Activated naive CD8-positive, alpha-beta T cell treated with anti-CD3 and anti-CD28 coated beads, Interleukin-2, amount 10 ng/mL, durations not matched to agents 7 days and 5 days (primary cell): ENCODE results near the gene SUCLA2. TPM values are rescaled to one million over a fixed set of nuclear protein-coding genes. Genes with fewer than 3 reads are reported as not detected.
"Not testable (repeated sequence)": the region's sequence is repeated elsewhere in the genome, so short reads cannot be mapped to it uniquely, and the experiment has no call there.

Experiments
- ATAC-seq: fragments of 150-1000 bp; cut with Tn5 transposase; one replicate; pipeline ENCODE4 v1.10.0; 2021; ENCODE audit warnings: low read depth, moderate library complexity
- POLR2A ChIA-PET: fragments of 350-600 bp; sonication (Branson Sonifier 250); formaldehyde crosslinking; loops from one replicate; lab custom pipeline; 2021; ENCODE audit warnings: antibody characterized with exemption; lab: Charles Lee
- DNase-seq: peaks from one replicate; pipeline ENCODE4 v3.0.0; 2021
- H3K27ac Mint-ChIP-seq: one replicate; pipeline ENCODE4 v1.8.0; 2022; ENCODE audit warnings: mild to moderate bottlenecking, mixed read lengths
- H3K27me3 Mint-ChIP-seq: one replicate; pipeline ENCODE4 v1.8.0; 2022; ENCODE audit warnings: mild to moderate bottlenecking, moderate library complexity, mixed read lengths
- H3K36me3 Mint-ChIP-seq: one replicate; pipeline ENCODE4 v1.8.0; 2021; ENCODE audit warnings: mild to moderate bottlenecking, mixed read lengths
- H3K4me1 Mint-ChIP-seq: one replicate; pipeline ENCODE4 v1.8.0; 2021; ENCODE audit warnings: mixed read lengths
- H3K4me3 Mint-ChIP-seq: one replicate; pipeline ENCODE4 v1.8.0; 2022; ENCODE audit warnings: mild to moderate bottlenecking, moderate library complexity, mixed read lengths
- H3K9me3 Mint-ChIP-seq: one replicate; pipeline ENCODE4 v1.8.0; 2021; ENCODE audit warnings: mixed read lengths
- total RNA-seq, 2 experiments: library from RNA; stranded (reverse); gene quantifications; one replicate each; pipeline ENCODE4 v1.2.3, GENCODE V29; 2021

The SUCLA2 gene
- total RNA-seq, 2 experiments from 2014 or later, result 31.3 to 33.6 TPM

DNA sequence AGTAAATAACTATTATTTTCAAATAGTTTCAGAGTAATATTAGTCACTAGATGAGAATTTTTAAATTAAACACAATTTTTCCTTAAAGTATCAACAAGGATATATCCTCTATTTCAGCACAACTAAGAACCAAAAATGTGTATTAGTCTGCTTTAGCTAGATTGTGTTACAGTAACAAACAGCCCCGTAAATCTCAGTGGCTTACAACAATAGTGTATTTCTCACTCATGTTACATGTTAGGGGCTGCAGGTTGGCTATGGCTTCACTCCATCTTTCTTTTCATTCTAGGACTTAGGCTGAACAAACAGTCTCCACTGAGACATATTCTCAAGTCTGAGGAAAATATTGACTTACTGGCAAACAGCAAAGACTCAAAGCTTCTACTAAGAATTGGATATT is 11.6 kb upstream of the SUCLA2 start:
- H3K9me3 Mint-ChIP-seq, result peaks cover 1% of the 10 kb centered on the region
- no peak overlapping the region for H3K27ac Mint-ChIP-seq
- peaks cover 24% of the 10 kb centered on the region for H3K36me3 Mint-ChIP-seq
- H3K4me1 Mint-ChIP-seq, result peaks cover 10% of the 10 kb centered on the region
- POLR2A ChIA-PET, result no interaction called here
- H3K4me3 Mint-ChIP-seq, result no peak overlapping the region
- H3K27me3 Mint-ChIP-seq, result no peaks in the 10 kb centered on the region
- DNase-seq (no peak), ATAC-seq (no peak)

GRCh38 chr13:48010698-48011097 is 9.6 kb upstream of the SUCLA2 start:
- ATAC-seq (no peak), DNase-seq (no peak)
- Mint-ChIP-seq H3K4me3 (no peak overlapping the region), H3K27me3 (no peaks in the 10 kb centered on the region), H3K36me3 (peaks cover 24% of the 10 kb centered on the region), H3K27ac (no peak overlapping the region), H3K4me1 (peaks cover 10% of the 10 kb centered on the region), H3K9me3 (peaks cover 1% of the 10 kb centered on the region)
- POLR2A ChIA-PET, result no interaction called here

DNA sequence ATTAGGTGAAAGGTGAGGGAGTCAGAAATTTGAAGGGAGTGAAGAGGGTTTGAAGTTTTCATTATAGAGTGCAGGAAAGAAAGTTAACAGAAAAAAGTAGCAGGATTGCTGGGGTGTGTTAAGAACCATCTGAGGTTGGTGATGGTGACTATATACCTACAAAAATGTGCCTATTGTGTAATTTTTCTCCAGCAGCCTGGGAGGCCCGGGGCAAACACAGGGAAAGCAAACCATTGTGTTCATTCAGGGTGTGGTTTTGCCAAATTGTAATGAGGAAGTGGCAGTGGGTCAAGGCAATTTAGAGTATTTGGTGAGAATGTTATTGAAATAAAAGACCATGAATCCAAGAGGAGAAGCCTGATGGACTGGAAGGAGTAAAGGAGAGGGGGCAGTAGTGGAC is 8.2 kb upstream of the SUCLA2 start:
- POLR2A ChIA-PET, result no interaction called here
- peaks cover 23% of the 10 kb centered on the region for H3K36me3 Mint-ChIP-seq
- no peak for DNase-seq
- H3K9me3 Mint-ChIP-seq, result peaks cover 1% of the 10 kb centered on the region
- no peak for ATAC-seq
- peaks cover 10% of the 10 kb centered on the region for H3K4me1 Mint-ChIP-seq
- peak overlapping the region; percentile 18 for H3K27ac Mint-ChIP-seq
- no peaks in the 10 kb centered on the region for H3K27me3 Mint-ChIP-seq
- H3K4me3 Mint-ChIP-seq, result no peak overlapping the region

GRCh38 chr13:48006396-48006795 is 5.3 kb upstream of the SUCLA2 start:
- no peak overlapping the region for H3K4me3 Mint-ChIP-seq
- H3K9me3 Mint-ChIP-seq, result no peaks in the 10 kb centered on the region
- DNase-seq (no peak), ATAC-seq (no peak)
- no peak overlapping the region for H3K27ac Mint-ChIP-seq
- H3K27me3 Mint-ChIP-seq, result no peaks in the 10 kb centered on the region
- peaks cover 14% of the 10 kb centered on the region for H3K36me3 Mint-ChIP-seq
- POLR2A ChIA-PET, result no interaction called here
- peaks cover 15% of the 10 kb centered on the region for H3K4me1 Mint-ChIP-seq

- peaks cover 9% of the 10 kb centered on the region for H3K36me3 Mint-ChIP-seq
- DNase-seq (no peak), ATAC-seq (no peak)
- H3K27me3 Mint-ChIP-seq, result no peaks in the 10 kb centered on the region
- no peak overlapping the region for H3K4me3 Mint-ChIP-seq
- no peak overlapping the region for H3K27ac Mint-ChIP-seq
- peaks cover 20% of the 10 kb centered on the region for H3K4me1 Mint-ChIP-seq
- POLR2A ChIA-PET, result no interaction called here
- no peaks in the 10 kb centered on the region for H3K9me3 Mint-ChIP-seq
Observed at GRCh38 chr13:48004201-48004600, 3.1 kb upstream of the SUCLA2 start.

- Mint-ChIP-seq H3K4me1 (peaks cover 26% of the 10 kb centered on the region), H3K4me3 (peak overlapping the region; percentile 96), H3K27ac (peak overlapping the region; percentile 90), H3K36me3 (peaks cover 11% of the 10 kb centered on the region)
- not testable (repeated sequence) for H3K27me3 Mint-ChIP-seq, H3K9me3 Mint-ChIP-seq, DNase-seq, ATAC-seq
- POLR2A ChIA-PET, result interaction anchor here (0.6 kb wide), 1 partner anchor 36 kb away, joined by 3 read pairs; the partner anchor contains the start of gene NUDT15
Observed at GRCh38 chr13:48001999-48002398, 926 bp upstream of the SUCLA2 start.

DNA sequence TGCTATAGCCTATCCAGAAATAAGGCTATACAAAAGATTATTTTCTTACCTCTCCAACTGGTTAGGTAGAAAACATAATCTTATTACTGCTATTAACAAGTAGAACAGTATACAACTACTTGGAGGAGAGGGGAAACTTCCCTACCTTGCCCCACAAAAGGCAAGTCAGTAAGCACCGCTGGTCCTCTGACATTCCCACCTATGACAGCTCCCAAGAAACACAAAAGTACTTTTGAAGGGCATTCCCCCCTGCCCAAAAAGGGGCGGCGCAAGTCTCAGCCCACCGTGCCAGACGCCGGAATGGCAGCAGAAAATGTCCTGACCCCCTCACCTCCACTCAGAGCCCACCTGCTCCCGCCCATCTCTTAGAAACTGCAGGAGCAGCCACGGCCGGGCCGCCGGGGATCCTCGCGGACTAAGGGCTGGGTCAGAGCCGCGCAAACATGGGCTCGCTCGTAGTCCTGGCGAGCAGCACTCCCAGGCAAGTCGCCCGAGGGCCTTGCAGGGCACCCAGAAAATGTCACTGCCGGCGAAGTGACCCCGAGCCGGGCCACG is 437 bp downstream of the SUCLA2 start:
- Mint-ChIP-seq H3K27ac (peak overlapping the region; percentile 90), H3K4me3 (peak overlapping the region; percentile 96), H3K4me1 (peaks cover 26% of the 10 kb centered on the region), H3K36me3 (peaks cover 16% of the 10 kb centered on the region), H3K9me3 (no peaks in the 10 kb centered on the region), H3K27me3 (no peaks in the 10 kb centered on the region)
- POLR2A ChIA-PET, result interaction anchor here (0.8 to 1.0 kb wide), 2 partner anchors 37 to 68 kb away, joined by 3 to 6 read pairs; partner anchors contain the start of gene NUDT15
- peak; percentile 44 for ATAC-seq
- no peak for DNase-seq

DNA sequence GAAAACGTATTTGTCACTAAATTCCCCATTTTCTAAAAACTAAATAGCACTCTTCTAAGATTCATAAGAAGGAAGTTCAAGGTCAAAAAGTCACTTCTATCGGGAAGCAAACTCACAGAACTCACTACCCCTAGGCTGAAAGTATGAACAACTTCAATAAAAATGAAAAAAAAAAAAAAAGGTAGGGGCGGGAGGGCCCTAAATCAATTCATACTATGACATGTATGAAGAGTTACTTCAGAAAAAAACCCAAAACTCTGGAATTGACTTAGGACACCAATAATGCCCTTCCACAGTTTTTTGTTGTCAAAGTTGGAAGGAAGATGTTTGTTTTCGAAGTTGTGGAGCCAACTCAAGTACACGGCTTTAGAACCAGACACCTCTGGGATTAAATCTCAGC is 1.1 kb downstream of the SUCLA2 start:
- Mint-ChIP-seq H3K27me3 (no peaks in the 10 kb centered on the region), H3K4me1 (peaks cover 26% of the 10 kb centered on the region), H3K4me3 (peak overlapping the region; percentile 96), H3K27ac (no peak overlapping the region), H3K9me3 (no peaks in the 10 kb centered on the region), H3K36me3 (peaks cover 16% of the 10 kb centered on the region)
- POLR2A ChIA-PET, result no interaction called here
- no peak for ATAC-seq
- no peak for DNase-seq

DNA sequence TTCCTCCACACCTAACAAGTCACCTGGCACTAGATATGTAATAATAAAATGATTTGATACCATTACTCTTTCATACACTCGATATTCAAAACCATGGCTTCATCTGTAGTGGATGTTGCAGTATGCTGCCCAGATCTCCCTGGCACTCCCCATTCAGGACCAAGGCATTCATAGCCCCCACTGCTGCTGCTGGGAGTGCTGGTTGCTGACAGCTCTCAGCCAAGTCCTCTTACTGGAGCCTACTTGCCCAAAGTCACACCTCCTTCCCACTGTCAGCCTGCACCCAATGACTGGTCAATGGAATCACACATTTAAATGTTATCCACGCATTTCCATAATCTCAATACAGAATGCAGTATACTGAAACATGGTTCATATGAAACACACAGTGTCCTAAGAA is 3.7 kb downstream of the SUCLA2 start:
- no peak overlapping the region for H3K27ac Mint-ChIP-seq
- H3K4me3 Mint-ChIP-seq, result no peak overlapping the region
- POLR2A ChIA-PET, result interaction anchor here (1.2 kb wide), 1 partner anchor 41 kb away, joined by 3 read pairs; the partner anchor contains the start of gene NUDT15

DNA sequence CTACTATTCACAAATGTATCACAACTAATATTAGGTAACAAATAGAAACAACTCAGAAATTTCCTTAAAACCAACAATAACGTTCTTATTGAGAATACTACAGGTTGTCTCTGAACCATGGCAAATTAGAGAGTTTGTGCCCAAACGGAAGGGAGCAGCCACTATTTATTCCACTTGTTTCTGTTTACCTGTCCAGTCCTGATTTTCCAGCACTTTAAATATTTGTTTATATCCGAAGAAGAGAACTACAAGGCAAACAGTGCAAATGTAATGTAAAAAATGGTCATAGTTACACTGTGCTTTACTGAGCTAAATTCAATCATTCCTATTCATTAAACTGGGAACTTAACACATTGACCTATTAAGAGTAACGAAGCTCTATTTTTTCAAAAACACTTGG is 9.2 kb downstream of the SUCLA2 start:
- Mint-ChIP-seq H3K36me3 (peaks cover 43% of the 10 kb centered on the region), H3K4me3 (no peak overlapping the region), H3K9me3 (no peaks in the 10 kb centered on the region), H3K27me3 (no peaks in the 10 kb centered on the region), H3K4me1 (peaks cover 5% of the 10 kb centered on the region), H3K27ac (no peak overlapping the region)
- no peak for ATAC-seq
- DNase-seq, result no peak
- POLR2A ChIA-PET, result no interaction called here

More for the DNA sequence above, 3.7 kb downstream of the SUCLA2 start:
- ATAC-seq (no peak), DNase-seq (no peak)
- Mint-ChIP-seq H3K27me3 (no peaks in the 10 kb centered on the region), H3K36me3 (peaks cover 32% of the 10 kb centered on the region), H3K9me3 (no peaks in the 10 kb centered on the region), H3K4me1 (peaks cover 29% of the 10 kb centered on the region)

DNA sequence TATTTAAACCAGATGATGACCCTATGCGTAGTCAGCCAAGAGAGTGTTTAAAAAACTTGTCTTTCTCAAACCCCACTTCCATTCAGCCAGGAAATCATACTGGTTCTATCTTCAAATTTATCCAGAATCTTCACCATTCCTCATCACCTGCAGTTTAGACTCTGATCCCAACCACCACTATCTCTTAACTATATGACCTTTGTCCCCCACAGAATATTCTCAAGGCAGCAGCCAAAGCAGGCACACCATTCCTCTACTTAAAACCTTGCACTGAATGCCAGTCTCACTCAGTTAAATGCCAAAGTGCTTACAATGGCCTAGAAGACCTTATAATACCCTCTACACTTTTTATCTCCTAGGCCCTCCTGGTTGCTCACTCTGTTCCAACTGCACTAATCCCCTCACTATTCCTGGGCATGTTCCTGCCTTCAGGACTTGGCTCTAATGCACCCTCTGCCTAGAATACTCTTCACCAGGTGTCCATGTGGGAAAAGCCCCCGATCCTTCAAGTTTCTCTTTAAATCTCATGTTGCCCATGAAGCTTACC is 10.1 kb downstream of the SUCLA2 start:
- Mint-ChIP-seq H3K9me3 (no peaks in the 10 kb centered on the region), H3K27me3 (no peaks in the 10 kb centered on the region), H3K27ac (no peak overlapping the region), H3K4me3 (no peak overlapping the region), H3K36me3 (peaks cover 45% of the 10 kb centered on the region), H3K4me1 (peaks cover 5% of the 10 kb centered on the region)
- no peak for DNase-seq
- ATAC-seq, result no peak
- POLR2A ChIA-PET, result no interaction called here

GRCh38 chr13:47990427-47990826 is 10.6 kb downstream of the SUCLA2 start:
- peaks cover 5% of the 10 kb centered on the region for H3K4me1 Mint-ChIP-seq
- no peaks in the 10 kb centered on the region for H3K27me3 Mint-ChIP-seq
- no peaks in the 10 kb centered on the region for H3K9me3 Mint-ChIP-seq
- POLR2A ChIA-PET, result no interaction called here
- no peak for ATAC-seq
- H3K27ac Mint-ChIP-seq, result no peak overlapping the region
- no peak for DNase-seq
- H3K4me3 Mint-ChIP-seq, result no peak overlapping the region
- peaks cover 50% of the 10 kb centered on the region for H3K36me3 Mint-ChIP-seq

GRCh38 chr13:47983070-47983469 is 18.0 kb downstream of the SUCLA2 start:
- H3K4me3 Mint-ChIP-seq, result no peak overlapping the region
- H3K27me3 Mint-ChIP-seq, result no peaks in the 10 kb centered on the region
- H3K27ac Mint-ChIP-seq, result no peak overlapping the region
- POLR2A ChIA-PET, result no interaction called here
- H3K36me3 Mint-ChIP-seq, result peaks cover 54% of the 10 kb centered on the region
- DNase-seq (no peak), ATAC-seq (no peak)
- H3K9me3 Mint-ChIP-seq, result peaks cover 7% of the 10 kb centered on the region
- H3K4me1 Mint-ChIP-seq, result no peaks in the 10 kb centered on the region

DNA sequence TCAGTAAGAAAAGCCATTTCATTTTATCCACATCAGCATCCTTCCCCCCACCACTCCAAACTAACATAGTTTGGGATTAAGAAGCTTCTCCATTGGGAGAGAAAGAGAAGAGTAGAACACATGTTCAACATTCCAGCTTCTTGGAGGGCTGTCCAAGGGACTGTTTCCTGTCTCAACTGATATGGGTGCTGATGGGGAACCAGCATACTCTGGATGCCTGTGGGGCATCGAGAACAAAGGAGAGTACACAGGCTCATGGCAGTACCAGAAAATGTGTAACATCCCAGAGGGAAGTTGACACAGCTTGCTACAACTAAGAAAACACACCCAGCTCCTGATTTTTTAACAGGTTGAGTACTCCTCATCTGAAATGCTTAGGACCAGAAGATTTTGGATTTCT is 24.7 kb downstream of the SUCLA2 start:
- H3K27ac Mint-ChIP-seq, result no peak overlapping the region
- no peak for ATAC-seq

More for the DNA sequence above, 24.7 kb downstream of the SUCLA2 start:
- H3K9me3 Mint-ChIP-seq, result peaks cover 12% of the 10 kb centered on the region
- POLR2A ChIA-PET, result no interaction called here
- H3K4me1 Mint-ChIP-seq, result peaks cover 2% of the 10 kb centered on the region
- H3K36me3 Mint-ChIP-seq, result peaks cover 70% of the 10 kb centered on the region
- H3K4me3 Mint-ChIP-seq, result no peak overlapping the region
- H3K27me3 Mint-ChIP-seq, result no peaks in the 10 kb centered on the region
- DNase-seq, result no peak
